Measurements from ENCODE around the gene TUBB2B.

TUBB2B gene

GRCh38 chr6:3267162-3267561 lies 39.7 kb upstream of the TUBB2B start:
- H3K27me3 ChIP-seq (ENCODE audit: control insufficient read depth in 5 of 5, insufficient read depth in 4 of 5, low read length in 5 of 5) = no peaks in the 10 kb centered on the region
- no peaks in the 10 kb centered on the region for H3K9me3 ChIP-seq (ENCODE audit: control insufficient read depth in 5 of 5, low read length in 5 of 5)
- H3K4me3 ChIP-seq (ENCODE audit: low read depth in 1 of 5, low read length in 5 of 5) = no peak overlapping the region
- peaks cover under 1 to 69% (median 57%) of the 10 kb centered on the region in 5 donors for H3K36me3 ChIP-seq (ENCODE audit: control insufficient read depth in 5 of 5, insufficient read depth in 5 of 5, low read length in 5 of 5)
- H3K4me1 ChIP-seq (ENCODE audit: control insufficient read depth in 5 of 5, insufficient read depth in 5 of 5, low read length in 5 of 5) = peaks cover 0 to 12% (median 0%) of the 10 kb centered on the region in 5 donors
- H3K9ac ChIP-seq (ENCODE audit: low read length in 5 of 5) = no peak overlapping the region
- H3K27ac ChIP-seq (ENCODE audit: low read depth, low read length) = no peak overlapping the region

- Histone ChIP-seq H3K9me3 (ENCODE audit: control insufficient read depth in 5 of 5, low read length in 5 of 5) (no peaks in the 10 kb centered on the region), H3K36me3 (ENCODE audit: control insufficient read depth in 5 of 5, insufficient read depth in 5 of 5, low read length in 5 of 5) (peaks cover 0 to 59% (median 47%) of the 10 kb centered on the region in 5 donors), H3K9ac (ENCODE audit: low read length in 5 of 5) (no peak overlapping the region), H3K4me1 (ENCODE audit: control insufficient read depth in 5 of 5, insufficient read depth in 5 of 5, low read length in 5 of 5) (peaks cover 0 to 22% (median 10%) of the 10 kb centered on the region in 5 donors), H3K27ac (ENCODE audit: low read depth, low read length) (no peak overlapping the region), H3K4me3 (ENCODE audit: low read depth in 1 of 5, low read length in 5 of 5) (no peak overlapping the region), H3K27me3 (ENCODE audit: control insufficient read depth in 5 of 5, insufficient read depth in 4 of 5, low read length in 5 of 5) (no peaks in the 10 kb centered on the region)
Measured at GRCh38 chr6:3266170-3266569, 38.7 kb upstream of the TUBB2B start.

- H3K36me3 ChIP-seq (ENCODE audit: control insufficient read depth in 5 of 5, insufficient read depth in 5 of 5, low read length in 5 of 5) = peaks cover 0 to 54% (median 42%) of the 10 kb centered on the region in 5 donors
Measured at GRCh38 chr6:3265671-3266070, 38.2 kb upstream of the TUBB2B start.

GRCh38 chr6:3264356-3264755 lies 36.9 kb upstream of the TUBB2B start:
- Histone ChIP-seq H3K4me1 (ENCODE audit: control insufficient read depth in 5 of 5, insufficient read depth in 5 of 5, low read length in 5 of 5) (peaks cover 0 to 38% (median 25%) of the 10 kb centered on the region in 5 donors), H3K36me3 (ENCODE audit: control insufficient read depth in 5 of 5, insufficient read depth in 5 of 5, low read length in 5 of 5) (peaks cover 0 to 42% (median 29%) of the 10 kb centered on the region in 5 donors), H3K27me3 (ENCODE audit: control insufficient read depth in 5 of 5, insufficient read depth in 4 of 5, low read length in 5 of 5) (no peaks in the 10 kb centered on the region), H3K4me3 (ENCODE audit: low read depth in 1 of 5, low read length in 5 of 5) (no peak overlapping the region), H3K27ac (ENCODE audit: low read depth, low read length) (no peak overlapping the region), H3K9me3 (ENCODE audit: control insufficient read depth in 5 of 5, low read length in 5 of 5) (no peaks in the 10 kb centered on the region), H3K9ac (ENCODE audit: low read length in 5 of 5) (no peak overlapping the region)

More at GRCh38 chr6:3265671-3266070, 38.2 kb upstream of the TUBB2B start:
- Histone ChIP-seq H3K9ac (ENCODE audit: low read length in 5 of 5) (no peak overlapping the region), H3K9me3 (ENCODE audit: control insufficient read depth in 5 of 5, low read length in 5 of 5) (no peaks in the 10 kb centered on the region), H3K4me3 (ENCODE audit: low read depth in 1 of 5, low read length in 5 of 5) (no peak overlapping the region), H3K27me3 (ENCODE audit: control insufficient read depth in 5 of 5, insufficient read depth in 4 of 5, low read length in 5 of 5) (no peaks in the 10 kb centered on the region), H3K27ac (ENCODE audit: low read depth, low read length) (no peak overlapping the region), H3K4me1 (ENCODE audit: control insufficient read depth in 5 of 5, insufficient read depth in 5 of 5, low read length in 5 of 5) (peaks cover 0 to 27% (median 15%) of the 10 kb centered on the region in 5 donors)

GRCh38 chr6:3263096-3263495 lies 35.6 kb upstream of the TUBB2B start:
- H3K9ac ChIP-seq (ENCODE audit: low read length in 5 of 5) = no peak overlapping the region
- no peaks in the 10 kb centered on the region for H3K27me3 ChIP-seq (ENCODE audit: control insufficient read depth in 5 of 5, insufficient read depth in 4 of 5, low read length in 5 of 5)
- peaks cover 0 to 45% (median 31%) of the 10 kb centered on the region in 5 donors for H3K4me1 ChIP-seq (ENCODE audit: control insufficient read depth in 5 of 5, insufficient read depth in 5 of 5, low read length in 5 of 5)
- no peaks in the 10 kb centered on the region for H3K9me3 ChIP-seq (ENCODE audit: control insufficient read depth in 5 of 5, low read length in 5 of 5)
- peaks cover 0 to 34% (median 19%) of the 10 kb centered on the region in 5 donors for H3K36me3 ChIP-seq (ENCODE audit: control insufficient read depth in 5 of 5, insufficient read depth in 5 of 5, low read length in 5 of 5)
- no peak overlapping the region for H3K27ac ChIP-seq (ENCODE audit: low read depth, low read length)
- H3K4me3 ChIP-seq (ENCODE audit: low read depth in 1 of 5, low read length in 5 of 5) = no peak overlapping the region

- Histone ChIP-seq H3K9ac (ENCODE audit: low read length in 5 of 5) (peak overlapping the region in 1 of 5 donors; percentile 41), H3K27ac (ENCODE audit: low read depth, low read length) (no peak overlapping the region), H3K4me3 (ENCODE audit: low read depth in 1 of 5, low read length in 5 of 5) (no peak overlapping the region), H3K4me1 (ENCODE audit: control insufficient read depth in 5 of 5, insufficient read depth in 5 of 5, low read length in 5 of 5) (peaks cover 0 to 45% (median 31%) of the 10 kb centered on the region in 5 donors), H3K9me3 (ENCODE audit: control insufficient read depth in 5 of 5, low read length in 5 of 5) (no peaks in the 10 kb centered on the region), H3K27me3 (ENCODE audit: control insufficient read depth in 5 of 5, insufficient read depth in 4 of 5, low read length in 5 of 5) (no peaks in the 10 kb centered on the region), H3K36me3 (ENCODE audit: control insufficient read depth in 5 of 5, insufficient read depth in 5 of 5, low read length in 5 of 5) (peaks cover 0 to 28% (median 14%) of the 10 kb centered on the region in 5 donors)
Measured at GRCh38 chr6:3261921-3262320, 34.5 kb upstream of the TUBB2B start.

GRCh38 chr6:3261518-3261820 lies 34.0 kb upstream of the TUBB2B start:
- Histone ChIP-seq H3K27ac (ENCODE audit: low read depth, low read length) (no peak overlapping the region), H3K36me3 (ENCODE audit: control insufficient read depth in 5 of 5, insufficient read depth in 5 of 5, low read length in 5 of 5) (peaks cover 0 to 28% (median 14%) of the 10 kb centered on the region in 5 donors), H3K4me1 (ENCODE audit: control insufficient read depth in 5 of 5, insufficient read depth in 5 of 5, low read length in 5 of 5) (peaks cover 0 to 45% (median 31%) of the 10 kb centered on the region in 5 donors), H3K9me3 (ENCODE audit: control insufficient read depth in 5 of 5, low read length in 5 of 5) (no peaks in the 10 kb centered on the region), H3K9ac (ENCODE audit: low read length in 5 of 5) (peak overlapping the region in 2 of 5 donors; percentile 26 to 41), H3K4me3 (ENCODE audit: low read depth in 1 of 5, low read length in 5 of 5) (no peak overlapping the region), H3K27me3 (ENCODE audit: control insufficient read depth in 5 of 5, insufficient read depth in 4 of 5, low read length in 5 of 5) (no peaks in the 10 kb centered on the region)

- Histone ChIP-seq H3K9ac (ENCODE audit: low read length in 5 of 5) (peak overlapping the region in 2 of 5 donors; percentile 12 to 26), H3K4me3 (ENCODE audit: low read depth in 1 of 5, low read length in 5 of 5) (peak overlapping the region in 1 of 5 donors; percentile 4), H3K9me3 (ENCODE audit: control insufficient read depth in 5 of 5, low read length in 5 of 5) (no peaks in the 10 kb centered on the region), H3K36me3 (ENCODE audit: control insufficient read depth in 5 of 5, insufficient read depth in 5 of 5, low read length in 5 of 5) (peaks cover 0 to 24% (median 13%) of the 10 kb centered on the region in 5 donors), H3K27me3 (ENCODE audit: control insufficient read depth in 5 of 5, insufficient read depth in 4 of 5, low read length in 5 of 5) (no peaks in the 10 kb centered on the region), H3K27ac (ENCODE audit: low read depth, low read length) (no peak overlapping the region), H3K4me1 (ENCODE audit: control insufficient read depth in 5 of 5, insufficient read depth in 5 of 5, low read length in 5 of 5) (peaks cover 0 to 45% (median 31%) of the 10 kb centered on the region in 5 donors)
Measured at GRCh38 chr6:3260772-3261517, 33.5 kb upstream of the TUBB2B start.

GRCh38 chr6:3260296-3260695 lies 32.8 kb upstream of the TUBB2B start:
- Histone ChIP-seq H3K4me1 (ENCODE audit: control insufficient read depth in 5 of 5, insufficient read depth in 5 of 5, low read length in 5 of 5) (peaks cover 0 to 45% (median 31%) of the 10 kb centered on the region in 5 donors), H3K27me3 (ENCODE audit: control insufficient read depth in 5 of 5, insufficient read depth in 4 of 5, low read length in 5 of 5) (no peaks in the 10 kb centered on the region), H3K27ac (ENCODE audit: low read depth, low read length) (no peak overlapping the region), H3K9me3 (ENCODE audit: control insufficient read depth in 5 of 5, low read length in 5 of 5) (no peaks in the 10 kb centered on the region), H3K9ac (ENCODE audit: low read length in 5 of 5) (no peak overlapping the region), H3K36me3 (ENCODE audit: control insufficient read depth in 5 of 5, insufficient read depth in 5 of 5, low read length in 5 of 5) (peaks cover 0 to 20% (median 13%) of the 10 kb centered on the region in 5 donors), H3K4me3 (ENCODE audit: low read depth in 1 of 5, low read length in 5 of 5) (no peak overlapping the region)

- peaks cover 0 to 42% (median 31%) of the 10 kb centered on the region in 5 donors for H3K4me1 ChIP-seq (ENCODE audit: control insufficient read depth in 5 of 5, insufficient read depth in 5 of 5, low read length in 5 of 5)
- H3K36me3 ChIP-seq (ENCODE audit: control insufficient read depth in 5 of 5, insufficient read depth in 5 of 5, low read length in 5 of 5) = peaks cover 0 to 15% (median 11%) of the 10 kb centered on the region in 5 donors
- no peaks in the 10 kb centered on the region for H3K27me3 ChIP-seq (ENCODE audit: control insufficient read depth in 5 of 5, insufficient read depth in 4 of 5, low read length in 5 of 5)
- H3K27ac ChIP-seq (ENCODE audit: low read depth, low read length) = peak overlapping the region; percentile 62
- peak overlapping the region in 4 of 5 donors; percentile 48 to 83 (median 74) for H3K9ac ChIP-seq (ENCODE audit: low read length in 5 of 5)
- no peaks in the 10 kb centered on the region for H3K9me3 ChIP-seq (ENCODE audit: control insufficient read depth in 5 of 5, low read length in 5 of 5)
- H3K4me3 ChIP-seq (ENCODE audit: low read depth in 1 of 5, low read length in 5 of 5) = peak overlapping the region; percentile 91 to 93 (median 92)
Measured at GRCh38 chr6:3259491-3259958, 32.1 kb upstream of the TUBB2B start.

All from subcutaneous abdominal adipose tissue (tissue), 5 donors.